SK-N-SH (cell line): ENCODE results near the gene MYCBP. TPM values are rescaled to one million over a fixed set of nuclear protein-coding genes. Genes with fewer than 3 reads are reported as not detected.
"Not testable (repeated sequence)": the region's sequence is repeated elsewhere in the genome, so short reads cannot be mapped to it uniquely, and the experiment has no call there.

Source experiments
- CTCF ChIA-PET: fragments of 300-600, 350-600 bp; formaldehyde crosslinking; extraction: SDS; loops from one replicate; lab custom pipeline; 2021; lab: Yijun Ruan, JAX
- POLR2A ChIA-PET: fragments of 350-600 bp; sonication (Branson Sonifier 250); formaldehyde crosslinking; extraction: SDS; loops from one replicate; lab custom pipeline; 2020; ENCODE audit warnings: antibody characterized with exemption, inconsistent platforms; lab: Yijun Ruan, JAX
- DNase-seq: peaks from one replicate; pipeline ENCODE4 v3.0.0; 2012
- H2AFZ ChIP-seq: fragments of 200-600 bp; sonication (generic); 2 replicates; pipeline ENCODE4 v1.8.1; 2016; ENCODE audit warnings: antibody characterized with exemption, mild to moderate bottlenecking, low read depth
- H3F3A ChIP-seq: fragments of 200-600 bp; sonication (generic); replicated peaks from 2 replicates; pipeline ENCODE3; 2016; ENCODE audit warnings: antibody characterized with exemption, mild to moderate bottlenecking; ENCODE audit not compliant: insufficient read depth
- H3K27ac ChIP-seq, 2 experiments: fragments of 200-500 bp in 1 of 2; fragments of 200-600 bp in 1 of 2; sonication (Bioruptor generic) in 1 of 2; sonication (generic), shearing (Covaris generic) in 1 of 2; 2 replicates each; pipeline versions ENCODE4 v1.5.1 to v1.6.1; 2014 to 2016; ENCODE audit warnings: low read depth in 2 of 2, inconsistent platforms in 1 of 2, low read length in 1 of 2, mild to moderate bottlenecking in 1 of 2, mixed read lengths in 1 of 2
- H3K27me3 ChIP-seq: fragments of 200-600 bp; sonication (generic), shearing (Covaris generic); 2 replicates; pipeline ENCODE4 v1.6.1; 2016; ENCODE audit warnings: mixed run types; ENCODE audit not compliant: insufficient read depth
- H3K36me3 ChIP-seq, 2 experiments: fragments of 200-500 bp in 1 of 2; fragments of 200-600 bp in 1 of 2; sonication (Bioruptor generic) in 1 of 2; sonication (generic) in 1 of 2; replicated peaks in 1 of 2; 2 replicates each; pipeline versions ENCODE3 to v1.5.1; 2014 to 2016; ENCODE audit warnings: low read length in 1 of 2, mild to moderate bottlenecking in 1 of 2; ENCODE audit not compliant: insufficient read depth in 2 of 2, control insufficient read depth in 1 of 2
- H3K4me1 ChIP-seq, 2 experiments: fragments of 200-500 bp in 1 of 2; fragments of 200-600 bp in 1 of 2; sonication (Bioruptor generic) in 1 of 2; sonication (generic), shearing (Covaris generic) in 1 of 2; 2 replicates each; pipeline versions ENCODE4 v1.5.1 to v1.6.1; 2014 to 2016; ENCODE audit warnings: low read depth in 1 of 2, low read length in 1 of 2, mixed run types in 1 of 2; ENCODE audit not compliant: insufficient read depth in 2 of 2, control insufficient read depth in 1 of 2
- H3K4me2 ChIP-seq: fragments of 200-600 bp; sonication (generic), shearing (Covaris generic); 2 replicates; pipeline ENCODE4 v1.6.1; 2017; ENCODE audit warnings: mixed run types
- H3K4me3 ChIP-seq, 2 experiments: fragments of 200-500 bp in 1 of 2; fragments of 200-600 bp in 1 of 2; sonication (Bioruptor generic) in 1 of 2; sonication (generic), shearing (Covaris generic) in 1 of 2; 2 replicates each; pipeline versions ENCODE4 v1.5.1 to v1.8.1; 2014 to 2016; ENCODE audit warnings: low read depth in 2 of 2, inconsistent platforms in 1 of 2, low read length in 1 of 2, mild to moderate bottlenecking in 1 of 2, mixed read lengths in 1 of 2, moderate library complexity in 1 of 2
- H3K79me2 ChIP-seq: fragments of 200-600 bp; sonication (generic); 2 replicates; pipeline ENCODE4 v1.8.1; 2017; ENCODE audit warnings: mild to moderate bottlenecking; ENCODE audit not compliant: insufficient read depth
- H3K9ac ChIP-seq: fragments of 200-600 bp; sonication (generic); 2 replicates; pipeline ENCODE4 v1.6.1; 2017; ENCODE audit warnings: mixed run types
- H3K9me2 ChIP-seq: fragments of 200-600 bp; sonication (generic); 2 replicates; pipeline ENCODE4 v1.6.1; 2017; ENCODE audit warnings: mixed run types
- H3K9me3 ChIP-seq: fragments of 200-600 bp; sonication (generic); 2 replicates; pipeline ENCODE4 v1.6.1; 2017; ENCODE audit warnings: mixed run types, mild to moderate bottlenecking, moderate library complexity
- H4K20me1 ChIP-seq: fragments of 200-600 bp; sonication (generic); 2 replicates; pipeline ENCODE4 v1.6.1; 2017; ENCODE audit warnings: mild to moderate bottlenecking, mixed run types; ENCODE audit not compliant: insufficient read depth
- CTCF ChIP-seq: fragments of 200-600 bp; sonication (generic); IDR thresholded peaks from 2 replicates; pipeline ENCODE4 v1.6.1; 2017; ENCODE audit warnings: antibody characterized with exemption, mild to moderate bottlenecking, moderate library complexity
- EP300 ChIP-seq, 2 experiments: IDR thresholded peaks; 2 replicates each; pipeline versions ENCODE4 v1.4.0 to v1.6.1; 2012; ENCODE audit warnings: borderline replicate concordance in 1 of 2, low read depth in 1 of 2, low read length in 1 of 2
- FOXJ3 ChIP-seq: sonication (generic); formaldehyde crosslinking; IDR thresholded peaks from 2 replicates; pipeline ENCODE4 v1.5.1; 2020; ENCODE audit warnings: mild to moderate bottlenecking, missing genetic modification reagents
- FOXM1 ChIP-seq: IDR thresholded peaks from 2 replicates; pipeline ENCODE4 v1.4.0; 2012; ENCODE audit warnings: low read depth, mild to moderate bottlenecking
- GATA2 ChIP-seq: sonication (generic); formaldehyde crosslinking; IDR thresholded peaks from 2 replicates; pipeline ENCODE4 v1.5.0; 2020; ENCODE audit warnings: mild to moderate bottlenecking, missing genetic modification reagents
- IRF3 ChIP-seq: fragments of 150-350 bp; IDR thresholded peaks from 2 replicates; pipeline ENCODE4 v1.6.1; 2016; ENCODE audit warnings: mild to moderate bottlenecking, low read depth, low read length
- JUND ChIP-seq: IDR thresholded peaks from 2 replicates; pipeline ENCODE4 v1.4.0; 2012
- MAX ChIP-seq: IDR thresholded peaks from 2 replicates; pipeline ENCODE4 v1.4.0; 2012; ENCODE audit warnings: low read depth
- MEF2A ChIP-seq: IDR thresholded peaks from 2 replicates; pipeline ENCODE4 v1.4.0; 2012; ENCODE audit warnings: low read depth, borderline replicate concordance
- MXI1 ChIP-seq: IDR thresholded peaks from 2 replicates; pipeline ENCODE4 v1.6.1; 2012; ENCODE audit warnings: mild to moderate bottlenecking, low read depth, low read length, improper control_type of control experiment
- POLR2AphosphoS5 ChIP-seq: IDR thresholded peaks from 2 replicates; pipeline ENCODE4 v1.6.1; 2012; ENCODE audit warnings: low read depth, low read length
- RCOR1 ChIP-seq: fragments of 150-350 bp; IDR thresholded peaks from 2 replicates; pipeline ENCODE4 v1.6.1; 2017; ENCODE audit warnings: antibody characterized with exemption, low read length
- SIN3A ChIP-seq: IDR thresholded peaks from 2 replicates; pipeline ENCODE4 v1.6.1; 2012; ENCODE audit warnings: low read depth, mild to moderate bottlenecking, low read length, moderate library complexity, borderline replicate concordance
- TAF1 ChIP-seq: IDR thresholded peaks from 2 replicates; pipeline ENCODE4 v1.6.1; 2012; ENCODE audit warnings: low read depth, mild to moderate bottlenecking, low read length, moderate library complexity, borderline replicate concordance
- WGBS: methylation state at CpG from one replicate; pipeline ENCODE4 v1.1.6; 2017; ENCODE audit warnings: low lambda C conversion rate; 5-methylcytosine and 5-hydroxymethylcytosine counted together
- polyA plus RNA-seq, 3 experiments: library from polyadenylated mRNA; depleted of rRNA; stranded (reverse); fragments of >200 nt; gene quantifications; 2 replicates each; pipeline ENCODE4 v1.2.3, GENCODE V29; 2012
- TF ChIP-seq, protein P1 (sequence below): fragments of 150-350 bp; IDR thresholded peaks from 2 replicates; pipeline ENCODE4 v1.6.1; 2017; ENCODE audit warnings: antibody characterized with exemption, low read length, low read depth, borderline replicate concordance

MYCBP gene
- polyA plus RNA-seq, 1 of the 3 experiments (the other 2 are of a cell fraction): 16.0 TPM

GRCh38 chr1:38915352-38915948, 42.3 kb upstream of the MYCBP start:
- peaks cover 0 to 8% of the 10 kb centered on the region in 2 experiments; a peak in 1 of 4 replicates for H3K4me1 ChIP-seq
- no peak overlapping the region for H3K9ac ChIP-seq
- H3K4me2 ChIP-seq: no peak overlapping the region
- H3K36me3 ChIP-seq: no peaks in the 10 kb centered on the region
- H3K79me2 ChIP-seq: no peaks in the 10 kb centered on the region
- 62% methylated on average over 3 of the region's 3 CpGs for WGBS
- no peaks in the 10 kb centered on the region for H3K9me2 ChIP-seq
- no peaks in the 10 kb centered on the region for H3F3A ChIP-seq
- H4K20me1 ChIP-seq: no peaks in the 10 kb centered on the region
- no peaks in the 10 kb centered on the region for H3K27me3 ChIP-seq
- DNase-seq: no peak
- TF ChIP-seq FOXM1 (no peak), TAF1 (no peak), SIN3A (no peak), FOXJ3 (CRISPR knock-in tag) (no peak), GATA2 (CRISPR knock-in tag) (no peak), IRF3 (no peak), POLR2AphosphoS5 (no peak), MXI1 (no peak), MEF2A (no peak), JUND (no peak), CTCF (no peak), EP300 (IDR thresholded peaks at IDR 0.05; ENCODE audit: borderline replicate concordance in 1 of 2, low read depth in 1 of 2, low read length in 1 of 2) (no peak), RCOR1 (no peak), MAX (no peak)
- TF ChIP-seq, protein P1, sequence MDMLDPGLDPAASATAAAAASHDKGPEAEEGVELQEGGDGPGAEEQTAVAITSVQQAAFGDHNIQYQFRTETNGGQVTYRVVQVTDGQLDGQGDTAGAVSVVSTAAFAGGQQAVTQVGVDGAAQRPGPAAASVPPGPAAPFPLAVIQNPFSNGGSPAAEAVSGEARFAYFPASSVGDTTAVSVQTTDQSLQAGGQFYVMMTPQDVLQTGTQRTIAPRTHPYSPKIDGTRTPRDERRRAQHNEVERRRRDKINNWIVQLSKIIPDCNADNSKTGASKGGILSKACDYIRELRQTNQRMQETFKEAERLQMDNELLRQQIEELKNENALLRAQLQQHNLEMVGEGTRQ: no peak
- CTCF ChIA-PET: interaction anchor here (0.6 kb wide), 1 partner anchor 321 kb away, joined by 3 read pairs; no protein-coding TSS in a partner anchor
- no peaks in the 10 kb centered on the region for H3K9me3 ChIP-seq
- H3K4me3 ChIP-seq: no peak overlapping the region
- no peak overlapping the region for H2AFZ ChIP-seq
- H3K27ac ChIP-seq: no peak overlapping the region
- POLR2A ChIA-PET: no interaction called here

GRCh38 chr1:38914908-38915307, 41.8 kb upstream of the MYCBP start:
- H4K20me1 ChIP-seq, H3K27me3 ChIP-seq, H3K79me2 ChIP-seq, H3F3A ChIP-seq, H3K36me3 ChIP-seq, H3K4me2 ChIP-seq, H3K27ac ChIP-seq, DNase-seq, H3K9me3 ChIP-seq, H3K9ac ChIP-seq, H3K9me2 ChIP-seq, H2AFZ ChIP-seq, POLR2A ChIA-PET, H3K4me1 ChIP-seq, H3K4me3 ChIP-seq: not testable (repeated sequence)
- CTCF ChIA-PET: interaction anchor here (0.6 kb wide), 1 partner anchor 322 kb away, joined by 3 read pairs; no protein-coding TSS in a partner anchor
- 96% methylated on average over 8 of the region's 8 CpGs for WGBS
